ENCODE data around the gene METTL13.

DNA sequence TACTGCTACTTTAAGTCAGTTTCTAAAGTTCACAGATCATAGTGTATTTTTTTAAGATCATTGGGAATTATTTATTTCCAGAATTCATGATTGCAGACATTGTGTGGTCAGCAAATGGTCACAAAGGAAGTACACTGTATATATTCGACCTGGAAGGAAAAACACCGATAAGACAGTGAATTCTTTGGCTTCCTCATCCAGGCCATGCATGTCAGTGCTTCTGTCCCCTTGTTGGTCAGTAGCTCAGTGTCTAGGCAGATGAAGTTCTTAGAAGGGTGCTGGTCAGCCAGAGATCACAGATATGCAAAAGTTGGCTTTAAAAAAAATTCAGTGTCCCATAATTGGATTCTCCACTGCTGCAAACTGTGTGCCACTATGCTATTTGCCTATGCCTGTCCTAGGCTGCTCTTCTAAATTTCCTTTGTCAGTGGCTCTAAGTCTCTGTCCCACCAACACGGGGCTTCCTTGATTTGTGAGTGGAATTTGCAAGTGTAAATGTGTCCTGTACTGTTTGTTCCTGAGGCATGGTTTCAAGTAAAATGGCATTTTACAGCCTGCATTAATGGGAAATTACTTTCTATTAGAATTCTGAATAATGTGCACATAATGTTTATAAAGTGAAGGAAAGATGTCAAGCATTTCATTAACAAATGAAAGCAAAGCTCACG is 27.6 kb upstream of the METTL13 start:
- TF ChIP-seq, protein P1, sequence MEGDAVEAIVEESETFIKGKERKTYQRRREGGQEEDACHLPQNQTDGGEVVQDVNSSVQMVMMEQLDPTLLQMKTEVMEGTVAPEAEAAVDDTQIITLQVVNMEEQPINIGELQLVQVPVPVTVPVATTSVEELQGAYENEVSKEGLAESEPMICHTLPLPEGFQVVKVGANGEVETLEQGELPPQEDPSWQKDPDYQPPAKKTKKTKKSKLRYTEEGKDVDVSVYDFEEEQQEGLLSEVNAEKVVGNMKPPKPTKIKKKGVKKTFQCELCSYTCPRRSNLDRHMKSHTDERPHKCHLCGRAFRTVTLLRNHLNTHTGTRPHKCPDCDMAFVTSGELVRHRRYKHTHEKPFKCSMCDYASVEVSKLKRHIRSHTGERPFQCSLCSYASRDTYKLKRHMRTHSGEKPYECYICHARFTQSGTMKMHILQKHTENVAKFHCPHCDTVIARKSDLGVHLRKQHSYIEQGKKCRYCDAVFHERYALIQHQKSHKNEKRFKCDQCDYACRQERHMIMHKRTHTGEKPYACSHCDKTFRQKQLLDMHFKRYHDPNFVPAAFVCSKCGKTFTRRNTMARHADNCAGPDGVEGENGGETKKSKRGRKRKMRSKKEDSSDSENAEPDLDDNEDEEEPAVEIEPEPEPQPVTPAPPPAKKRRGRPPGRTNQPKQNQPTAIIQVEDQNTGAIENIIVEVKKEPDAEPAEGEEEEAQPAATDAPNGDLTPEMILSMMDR (IDR thresholded peaks at IDR 0.05; ENCODE audit: low read length) = no peak
- no peak for TF ChIP-seq EZH2 (optimal IDR thresholded peaks at IDR 0.05; ENCODE audit: low read depth, low read length)
